ENCODE results near the gene MYH7.
A peak's percentile ranks its signal among the peaks of the same experiment; 100 is the strongest.

Gene MYH7

GRCh38 chr14:23447361-23448350 lies 12.2 kb upstream of the MYH7 start:
- peak; percentile 84 for DNase-seq

- no peak for DNase-seq
These were observed 10.9 kb upstream of the MYH7 start for GRCh38 chr14:23446291-23446851.

GRCh38 chr14:23445773-23446172 lies 10.3 kb upstream of the MYH7 start:
- DNase-seq, result no peak

- no peak for DNase-seq
These were observed 8.9 kb upstream of the MYH7 start for GRCh38 chr14:23444314-23444713.

GRCh38 chr14:23443881-23444280 lies 8.4 kb upstream of the MYH7 start:
- no peak for DNase-seq

- DNase-seq, result no peak
These were observed 8.0 kb upstream of the MYH7 start for GRCh38 chr14:23443411-23443812.

GRCh38 chr14:23442721-23443356 lies 7.4 kb upstream of the MYH7 start:
- DNase-seq, result no peak

- no peak for DNase-seq
These were observed 5.6 kb upstream of the MYH7 start for GRCh38 chr14:23441076-23441475.

- no peak for DNase-seq
These were observed 3.8 kb upstream of the MYH7 start for GRCh38 chr14:23439107-23439835.

- DNase-seq, result no peak
These were observed 2.9 kb upstream of the MYH7 start for GRCh38 chr14:23438101-23438971.

GRCh38 chr14:23437133-23438100 lies 2.0 kb upstream of the MYH7 start:
- DNase-seq, result no peak

- DNase-seq, result no peak
These were observed 1.1 kb upstream of the MYH7 start for GRCh38 chr14:23436327-23437132.

GRCh38 chr14:23434488-23435222 lies 805 bp downstream of the MYH7 start:
- DNase-seq, result no peak

- no peak for DNase-seq
These were observed 2.0 kb downstream of the MYH7 start for GRCh38 chr14:23433457-23433856.

GRCh38 chr14:23432946-23433345 lies 2.5 kb downstream of the MYH7 start:
- no peak for DNase-seq

- no peak for DNase-seq
These were observed 3.1 kb downstream of the MYH7 start for GRCh38 chr14:23432102-23432925.

GRCh38 chr14:23431486-23431885 lies 4.0 kb downstream of the MYH7 start:
- no peak for DNase-seq

GRCh38 chr14:23430723-23431085 lies 4.8 kb downstream of the MYH7 start:
- peak; percentile 78 for DNase-seq

All from DMS53 (cell line).